BE2C (cell line): ENCODE data around the gene NDUFS5.
"Not testable (repeated sequence)": the region's sequence is repeated elsewhere in the genome, so short reads cannot be mapped to it uniquely, and the experiment has no call there.

Source experiments
- DNase-seq: peaks from one replicate; pipeline ENCODE4 v3.0.0-alpha.2; 2020
- H3K27me3 ChIP-seq: fragments of 250-450 bp; sonication (Bioruptor Pico); 2 replicates; pipeline ENCODE4 v1.5.1; 2020; ENCODE audit warnings: mild to moderate bottlenecking
- H3K36me3 ChIP-seq: fragments of 250-450 bp; sonication (Bioruptor Pico); 2 replicates; pipeline ENCODE4 v1.5.1; 2020; ENCODE audit warnings: mild to moderate bottlenecking
- H3K4me1 ChIP-seq: fragments of 250-450 bp; sonication (Bioruptor Pico); 2 replicates; pipeline ENCODE4 v1.5.1; 2020
- H3K4me3 ChIP-seq: 2 replicates; pipeline ENCODE4 v1.5.1; 2011; ENCODE audit warnings: low read depth, low read length
- H3K9me3 ChIP-seq: fragments of 250-450 bp; sonication (Bioruptor Pico); 2 replicates; pipeline ENCODE4 v1.5.1; 2020
- CTCF ChIP-seq: IDR thresholded peaks from 2 replicates; pipeline ENCODE4 v1.5.1; 2012; ENCODE audit warnings: mild to moderate bottlenecking, low read depth, low read length

NDUFS5 gene

GRCh38 chr1:39061951-39062350, 35.8 kb downstream of the NDUFS5 start:
- no peak for TF ChIP-seq CTCF
- H3K27me3 ChIP-seq, result no peaks in the 10 kb centered on the region
- H3K4me1 ChIP-seq, result no peaks in the 10 kb centered on the region
- no peak for DNase-seq
- H3K4me3 ChIP-seq, result no peak overlapping the region
- no peaks in the 10 kb centered on the region for H3K36me3 ChIP-seq
- no peaks in the 10 kb centered on the region for H3K9me3 ChIP-seq

- no peaks in the 10 kb centered on the region for H3K36me3 ChIP-seq
- no peaks in the 10 kb centered on the region for H3K4me1 ChIP-seq
- no peaks in the 10 kb centered on the region for H3K27me3 ChIP-seq
- H3K4me3 ChIP-seq, result no peak overlapping the region
- TF ChIP-seq CTCF, result no peak
- no peaks in the 10 kb centered on the region for H3K9me3 ChIP-seq
- DNase-seq, result no peak
Observed at GRCh38 chr1:39063191-39063590, 37.0 kb downstream of the NDUFS5 start.

GRCh38 chr1:39063775-39064174, 37.6 kb downstream of the NDUFS5 start:
- Histone ChIP-seq H3K36me3 (no peaks in the 10 kb centered on the region), H3K4me1 (no peaks in the 10 kb centered on the region), H3K4me3 (no peak overlapping the region), H3K27me3 (no peaks in the 10 kb centered on the region), H3K9me3 (no peaks in the 10 kb centered on the region)
- TF ChIP-seq CTCF, result no peak
- no peak for DNase-seq

GRCh38 chr1:39065542-39065941, 39.4 kb downstream of the NDUFS5 start:
- Histone ChIP-seq H3K9me3 (no peaks in the 10 kb centered on the region), H3K36me3 (no peaks in the 10 kb centered on the region), H3K4me1 (no peaks in the 10 kb centered on the region), H3K27me3 (no peaks in the 10 kb centered on the region), H3K4me3 (no peak overlapping the region)
- DNase-seq, result no peak
- no peak for TF ChIP-seq CTCF

- H3K36me3 ChIP-seq, H3K4me1 ChIP-seq, H3K9me3 ChIP-seq, H3K27me3 ChIP-seq, DNase-seq, H3K4me3 ChIP-seq: not testable (repeated sequence)
Observed at GRCh38 chr1:39068227-39068626, 42.1 kb downstream of the NDUFS5 start.

GRCh38 chr1:39071557-39071956, 45.4 kb downstream of the NDUFS5 start:
- H3K4me3 ChIP-seq, result not testable (repeated sequence)

GRCh38 chr1:39076127-39076798, 50.1 kb downstream of the NDUFS5 start:
- Histone ChIP-seq H3K4me1 (no peaks in the 10 kb centered on the region), H3K36me3 (no peaks in the 10 kb centered on the region), H3K4me3 (no peak overlapping the region), H3K27me3 (no peaks in the 10 kb centered on the region), H3K9me3 (no peaks in the 10 kb centered on the region)
- DNase-seq, result no peak
- no peak for TF ChIP-seq CTCF

More at GRCh38 chr1:39071557-39071956, 45.4 kb downstream of the NDUFS5 start:
- H3K9me3 ChIP-seq, H3K27me3 ChIP-seq, H3K36me3 ChIP-seq, DNase-seq, H3K4me1 ChIP-seq: not testable (repeated sequence)
